ENCODE data around the gene GLI2.

Gene GLI2

DNA sequence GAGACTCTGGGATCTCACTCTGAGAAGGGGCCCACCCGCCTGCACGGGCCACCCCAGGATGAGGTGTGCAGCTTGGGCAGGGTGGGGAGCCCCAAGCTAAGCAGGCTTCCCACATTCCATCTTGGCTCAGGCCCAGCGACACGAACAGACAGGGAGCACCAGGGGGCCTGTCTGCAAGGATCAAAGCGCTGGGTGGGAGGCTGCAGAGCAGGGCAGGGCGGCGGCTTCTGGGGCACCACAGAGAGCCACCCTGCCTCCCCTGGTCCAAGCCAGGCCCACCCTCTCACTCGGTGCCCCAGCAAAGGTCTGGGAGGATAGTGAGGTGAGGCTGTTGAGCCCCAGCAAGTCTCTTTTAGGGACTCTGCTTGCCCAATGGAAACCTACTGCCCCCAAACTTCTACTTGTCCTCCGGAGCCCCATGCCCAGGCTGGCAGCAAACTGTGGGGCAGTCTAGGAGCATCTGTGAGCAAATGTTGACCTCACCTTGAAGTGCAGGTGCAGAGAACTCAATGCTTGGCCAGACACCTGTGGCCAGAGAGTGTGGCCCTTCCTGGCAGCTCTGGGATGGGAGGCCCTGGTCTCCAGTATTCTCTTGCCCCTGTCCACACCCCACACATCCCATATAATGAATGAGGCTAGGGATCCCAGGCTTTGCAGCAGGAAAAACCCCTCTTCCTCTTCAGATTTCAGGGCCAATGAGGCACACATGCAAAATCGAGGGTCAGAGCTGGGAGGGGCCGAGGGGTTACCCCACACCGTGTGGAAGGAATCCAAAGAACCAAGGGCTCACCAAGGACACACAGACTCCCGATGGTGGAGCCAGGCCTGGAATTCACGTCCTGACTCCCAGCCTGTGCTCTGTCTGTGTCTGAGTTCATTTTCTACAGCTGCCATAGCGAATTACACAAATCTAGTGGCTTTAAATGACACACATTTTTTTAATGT, 18.8 kb upstream of the GLI2 start:
- no peak for ATAC-seq (replicated peaks; ENCODE audit: extremely low read depth, poor library complexity, severe bottlenecking)
- Mint-ChIP-seq H3K4me3 (no peak overlapping the region), H3K36me3 (ENCODE audit: insufficient read depth) (no peaks in the 10 kb centered on the region), H3K27ac (ENCODE audit: low read depth) (no peak overlapping the region), H3K4me1 (no peaks in the 10 kb centered on the region), H3K9me3 (no peaks in the 10 kb centered on the region), H3K27me3 (peaks cover 23% of the 10 kb centered on the region)
- DNase-seq (ENCODE audit: low spot score in 2 of 2) = no peak

DNA sequence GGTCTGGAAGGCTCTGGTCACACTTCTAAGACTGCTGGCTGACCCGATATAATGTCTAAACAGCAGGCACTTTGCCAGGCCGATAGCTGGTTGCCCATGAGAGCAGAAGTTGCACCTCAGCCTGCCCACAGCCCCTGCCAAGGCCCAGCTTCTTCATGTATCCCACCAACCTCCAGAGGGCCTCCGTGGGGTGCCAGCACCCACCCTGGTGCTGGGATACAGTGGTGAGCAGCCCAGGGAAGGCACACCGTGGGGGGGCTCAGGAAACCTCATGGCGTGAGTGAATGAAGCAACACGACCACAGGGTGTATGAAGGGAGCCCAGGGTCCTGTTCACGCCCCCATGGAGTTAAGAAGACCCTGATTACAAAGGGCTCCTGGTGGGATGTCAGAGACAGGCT, 16.2 kb upstream of the GLI2 start:
- DNase-seq (ENCODE audit: low spot score in 2 of 2) (no peak), ATAC-seq (replicated peaks; ENCODE audit: extremely low read depth, poor library complexity, severe bottlenecking) (no peak)
- peaks cover 29% of the 10 kb centered on the region for H3K27me3 Mint-ChIP-seq
- H3K36me3 Mint-ChIP-seq (ENCODE audit: insufficient read depth) = no peaks in the 10 kb centered on the region
- no peaks in the 10 kb centered on the region for H3K4me1 Mint-ChIP-seq
- H3K4me3 Mint-ChIP-seq = no peak overlapping the region
- H3K9me3 Mint-ChIP-seq = no peaks in the 10 kb centered on the region
- no peak overlapping the region for H3K27ac Mint-ChIP-seq (ENCODE audit: low read depth)

DNA sequence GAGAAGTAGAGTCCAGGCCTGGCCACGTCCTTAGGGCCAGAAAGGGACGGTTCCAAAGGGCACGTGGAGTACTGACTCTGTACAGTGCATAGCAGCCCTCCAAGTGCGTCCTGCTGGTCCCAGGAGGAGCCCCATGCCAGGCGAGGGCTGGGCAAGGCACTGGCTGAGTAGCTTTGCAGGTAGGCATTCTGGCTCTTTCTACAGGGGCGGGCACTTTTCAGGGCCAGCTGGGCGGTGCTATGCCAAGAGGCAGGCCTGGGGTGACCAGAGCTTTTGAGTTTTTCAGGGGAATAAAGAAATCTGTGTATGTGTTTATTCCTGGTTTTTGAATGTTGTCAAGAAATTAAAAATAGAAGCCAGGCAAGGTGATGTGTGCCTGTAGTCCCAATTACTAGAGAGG, 15.4 kb upstream of the GLI2 start:
- Mint-ChIP-seq H3K36me3 (ENCODE audit: insufficient read depth) (no peaks in the 10 kb centered on the region), H3K4me3 (no peak overlapping the region), H3K27me3 (peaks cover 22% of the 10 kb centered on the region), H3K9me3 (no peaks in the 10 kb centered on the region), H3K27ac (ENCODE audit: low read depth) (no peak overlapping the region), H3K4me1 (no peaks in the 10 kb centered on the region)
- DNase-seq (ENCODE audit: low spot score in 2 of 2) (no peak), ATAC-seq (replicated peaks; ENCODE audit: extremely low read depth, poor library complexity, severe bottlenecking) (no peak)

DNA sequence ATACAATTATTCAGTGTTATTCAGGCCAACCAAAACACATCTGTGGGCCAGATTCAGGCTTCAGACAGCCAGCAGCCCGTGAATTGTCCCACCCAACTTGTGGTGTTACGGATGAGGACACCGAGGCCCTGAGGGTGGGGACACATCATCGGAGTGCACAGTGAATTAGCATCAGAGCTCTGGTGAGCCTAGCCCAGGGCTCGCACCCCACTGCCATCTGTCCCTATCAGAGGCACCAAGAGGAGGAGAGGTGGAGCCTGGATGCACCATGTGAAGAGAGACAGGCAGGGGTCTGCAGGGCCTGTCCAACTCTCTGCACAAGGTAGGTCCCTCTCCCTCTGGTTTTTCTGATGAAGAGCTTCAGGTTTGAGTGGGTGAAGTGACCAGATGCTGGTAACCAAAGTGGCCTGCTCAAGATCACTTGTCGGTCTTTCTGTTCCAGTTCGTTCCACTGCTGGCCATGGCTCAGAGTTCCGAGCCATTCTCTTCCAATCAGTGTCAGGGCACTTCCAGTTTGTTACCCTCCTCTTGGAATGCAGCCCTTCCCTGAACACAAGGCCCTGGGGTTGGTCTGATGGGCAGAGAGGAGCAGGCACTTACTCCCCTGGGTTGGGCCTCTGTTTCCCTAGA, 14.8 kb upstream of the GLI2 start:
- H3K27me3 Mint-ChIP-seq = peaks cover 15% of the 10 kb centered on the region
- H3K27ac Mint-ChIP-seq (ENCODE audit: low read depth) = no peak overlapping the region
- H3K4me3 Mint-ChIP-seq = no peak overlapping the region
- ATAC-seq (replicated peaks; ENCODE audit: extremely low read depth, poor library complexity, severe bottlenecking) = no peak
- H3K36me3 Mint-ChIP-seq (ENCODE audit: insufficient read depth) = no peaks in the 10 kb centered on the region
- no peak for DNase-seq (ENCODE audit: low spot score in 2 of 2)
- no peaks in the 10 kb centered on the region for H3K4me1 Mint-ChIP-seq
- no peaks in the 10 kb centered on the region for H3K9me3 Mint-ChIP-seq

DNA sequence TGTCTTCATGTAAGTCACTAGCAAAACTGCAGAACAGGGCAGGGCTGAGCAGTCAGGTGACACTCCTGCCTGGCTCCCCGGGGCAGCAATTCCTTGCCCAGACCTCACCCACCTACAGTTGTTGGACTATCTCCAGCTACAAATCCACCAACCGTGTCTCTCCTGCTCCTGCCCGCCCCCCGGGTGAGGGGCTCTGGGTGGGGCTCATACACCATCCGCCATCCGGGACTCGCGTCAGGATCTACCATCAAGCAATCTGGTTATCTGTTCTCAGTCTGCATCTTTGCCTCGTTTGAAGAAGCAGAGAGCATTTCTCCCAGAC, 13.5 kb upstream of the GLI2 start:
- no peak for DNase-seq (ENCODE audit: low spot score in 2 of 2)
- ATAC-seq (replicated peaks; ENCODE audit: extremely low read depth, poor library complexity, severe bottlenecking) = no peak
- H3K36me3 Mint-ChIP-seq (ENCODE audit: insufficient read depth) = no peaks in the 10 kb centered on the region
- no peak overlapping the region for H3K27ac Mint-ChIP-seq (ENCODE audit: low read depth)
- H3K9me3 Mint-ChIP-seq = no peaks in the 10 kb centered on the region
- no peak overlapping the region for H3K4me3 Mint-ChIP-seq
- H3K27me3 Mint-ChIP-seq = peaks cover 14% of the 10 kb centered on the region
- no peaks in the 10 kb centered on the region for H3K4me1 Mint-ChIP-seq

DNA sequence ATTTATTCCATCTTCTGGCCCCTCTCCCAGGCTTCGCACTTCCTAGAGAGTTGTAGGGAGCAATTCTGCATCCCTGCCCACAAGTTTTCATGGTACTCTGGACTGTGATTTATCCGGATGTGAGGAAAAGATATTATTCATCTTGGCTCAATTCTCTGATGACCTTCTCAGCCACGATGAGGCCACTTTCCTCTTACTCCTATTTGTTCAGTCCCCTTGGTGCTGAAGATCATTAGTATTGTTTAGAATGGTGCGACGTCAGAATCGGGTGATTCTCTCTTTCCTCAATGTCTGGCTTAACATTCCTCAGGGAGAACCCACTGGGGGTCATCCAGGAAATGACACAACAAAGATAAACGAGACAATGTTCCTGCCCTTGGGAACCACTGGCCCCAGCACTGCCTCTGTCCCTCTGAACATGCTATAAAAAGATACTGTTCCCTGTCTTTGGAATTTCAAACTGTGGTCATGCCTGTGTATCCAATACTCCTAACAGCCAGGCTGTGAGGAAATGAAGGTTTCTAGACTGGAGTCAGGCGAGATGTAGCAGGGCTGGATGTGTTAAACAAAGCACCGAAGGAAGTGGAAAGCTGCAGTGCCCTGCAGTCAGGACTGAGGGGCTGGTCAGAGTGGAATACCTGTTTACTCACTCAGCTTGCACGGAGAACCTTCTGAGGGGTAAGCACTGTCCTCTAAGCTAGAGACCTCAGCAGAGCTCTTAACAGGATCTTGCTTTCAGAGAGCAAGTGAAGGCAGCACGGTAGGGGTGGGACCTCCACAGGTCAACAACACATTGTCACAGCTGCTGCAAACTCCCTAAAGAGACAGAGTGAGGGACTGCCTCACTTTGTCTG, 12.9 kb upstream of the GLI2 start:
- peaks cover 14% of the 10 kb centered on the region for H3K27me3 Mint-ChIP-seq
- H3K4me1 Mint-ChIP-seq = no peaks in the 10 kb centered on the region
- no peak overlapping the region for H3K4me3 Mint-ChIP-seq
- no peak overlapping the region for H3K27ac Mint-ChIP-seq (ENCODE audit: low read depth)
- no peaks in the 10 kb centered on the region for H3K36me3 Mint-ChIP-seq (ENCODE audit: insufficient read depth)
- H3K9me3 Mint-ChIP-seq = no peaks in the 10 kb centered on the region
- DNase-seq (ENCODE audit: low spot score in 2 of 2) (no peak), ATAC-seq (replicated peaks; ENCODE audit: extremely low read depth, poor library complexity, severe bottlenecking) (no peak)

DNA sequence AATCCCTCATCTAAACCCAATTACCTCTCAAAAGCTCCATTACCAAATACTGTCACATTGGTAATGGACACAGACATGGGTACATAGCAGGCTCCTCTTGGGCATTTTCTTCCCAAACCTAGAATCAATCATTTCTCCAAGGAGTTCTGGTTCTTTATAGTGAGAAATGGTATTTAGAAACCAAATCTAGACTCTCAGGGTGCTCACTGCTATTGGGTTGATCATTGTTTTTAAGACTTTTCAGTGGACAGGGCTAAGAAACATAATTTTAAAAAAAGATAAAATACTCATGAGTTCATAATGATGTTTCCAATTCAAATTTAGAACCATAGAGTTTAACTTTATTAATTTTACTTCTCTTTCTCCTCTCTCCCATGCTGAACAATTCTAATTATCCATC, 9.4 kb upstream of the GLI2 start:
- no peak overlapping the region for H3K27ac Mint-ChIP-seq (ENCODE audit: low read depth)
- no peak overlapping the region for H3K4me3 Mint-ChIP-seq
- DNase-seq (ENCODE audit: low spot score in 2 of 2) (no peak), ATAC-seq (replicated peaks; ENCODE audit: extremely low read depth, poor library complexity, severe bottlenecking) (no peak)
- no peaks in the 10 kb centered on the region for H3K4me1 Mint-ChIP-seq
- H3K9me3 Mint-ChIP-seq = no peaks in the 10 kb centered on the region
- H3K27me3 Mint-ChIP-seq = peaks cover 14% of the 10 kb centered on the region
- H3K36me3 Mint-ChIP-seq (ENCODE audit: insufficient read depth) = no peaks in the 10 kb centered on the region

DNA sequence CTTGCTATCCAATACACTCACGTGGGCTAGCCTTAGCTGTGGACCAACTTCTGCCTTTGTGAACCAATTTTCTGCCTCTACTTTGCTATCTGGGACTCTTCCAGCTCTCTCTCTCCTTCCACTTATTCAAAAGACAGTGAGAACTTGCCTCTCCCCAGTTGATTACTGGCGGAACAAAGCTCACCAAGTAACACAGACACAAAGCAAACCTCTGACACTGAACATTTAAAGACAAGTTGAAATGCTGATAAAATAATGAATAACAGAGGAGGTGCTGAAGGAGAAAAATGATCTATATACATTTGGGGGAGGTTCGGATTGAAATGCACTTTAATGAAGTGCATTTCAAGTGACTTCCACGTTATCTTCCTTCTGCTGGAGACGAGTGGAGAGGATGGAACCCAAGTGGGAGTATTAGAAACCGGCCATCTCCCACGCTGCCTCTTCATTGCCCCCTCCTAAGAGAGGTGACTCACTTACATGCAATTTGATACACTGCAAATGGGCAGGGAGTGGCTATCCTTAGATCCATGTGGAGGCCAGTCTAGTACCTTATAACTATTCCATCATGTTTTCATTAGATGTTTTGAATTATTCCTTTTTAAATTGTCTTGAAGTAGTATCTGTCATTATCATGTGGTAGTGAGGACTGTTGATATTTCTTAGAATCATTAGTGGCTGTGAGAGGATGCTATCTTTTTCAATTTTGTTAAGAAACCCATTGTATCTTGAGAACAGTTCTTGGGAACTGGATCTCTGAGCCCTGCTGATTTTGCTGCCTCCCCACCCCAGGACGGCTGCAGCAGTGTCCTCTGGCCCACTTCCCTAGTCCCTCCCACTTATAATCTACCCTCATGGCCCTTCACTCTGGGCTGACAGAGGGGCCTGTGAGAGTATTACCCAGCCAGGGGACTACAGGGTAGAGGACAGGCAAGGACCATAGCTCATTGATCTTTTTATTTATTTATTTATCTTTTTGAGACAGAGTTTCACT, 6.0 kb upstream of the GLI2 start:
- no peak for DNase-seq (ENCODE audit: low spot score in 2 of 2)
- no peak for ATAC-seq (replicated peaks; ENCODE audit: extremely low read depth, poor library complexity, severe bottlenecking)
- Mint-ChIP-seq H3K27ac (ENCODE audit: low read depth) (no peak overlapping the region), H3K4me1 (no peaks in the 10 kb centered on the region), H3K27me3 (peaks cover 28% of the 10 kb centered on the region), H3K36me3 (ENCODE audit: insufficient read depth) (no peaks in the 10 kb centered on the region), H3K9me3 (no peaks in the 10 kb centered on the region), H3K4me3 (no peak overlapping the region)

DNA sequence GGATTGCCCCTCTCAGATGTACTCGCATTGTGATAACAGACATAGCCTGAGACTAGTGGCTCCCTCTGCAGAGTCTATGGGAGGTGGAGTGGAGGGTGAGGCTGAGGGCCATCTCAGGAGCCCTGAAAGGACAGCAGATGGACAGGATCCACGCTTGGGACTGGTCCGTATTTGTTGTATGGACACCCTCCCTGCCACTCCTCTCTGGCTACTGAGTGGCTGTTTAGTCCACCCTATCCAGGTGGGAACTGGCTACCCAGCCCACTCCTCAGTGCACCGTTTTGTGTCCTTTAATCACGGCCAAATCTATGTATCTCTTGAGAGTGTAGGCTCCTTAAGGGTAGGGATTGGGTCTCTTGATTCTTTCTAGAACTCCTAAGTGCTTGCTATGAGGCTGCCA, 4.5 kb upstream of the GLI2 start:
- no peaks in the 10 kb centered on the region for H3K4me1 Mint-ChIP-seq
- no peaks in the 10 kb centered on the region for H3K9me3 Mint-ChIP-seq
- H3K4me3 Mint-ChIP-seq = no peak overlapping the region
- ATAC-seq (replicated peaks; ENCODE audit: extremely low read depth, poor library complexity, severe bottlenecking) (no peak), DNase-seq (ENCODE audit: low spot score in 2 of 2) (no peak)
- no peaks in the 10 kb centered on the region for H3K36me3 Mint-ChIP-seq (ENCODE audit: insufficient read depth)
- no peak overlapping the region for H3K27ac Mint-ChIP-seq (ENCODE audit: low read depth)
- H3K27me3 Mint-ChIP-seq = peaks cover 32% of the 10 kb centered on the region

DNA sequence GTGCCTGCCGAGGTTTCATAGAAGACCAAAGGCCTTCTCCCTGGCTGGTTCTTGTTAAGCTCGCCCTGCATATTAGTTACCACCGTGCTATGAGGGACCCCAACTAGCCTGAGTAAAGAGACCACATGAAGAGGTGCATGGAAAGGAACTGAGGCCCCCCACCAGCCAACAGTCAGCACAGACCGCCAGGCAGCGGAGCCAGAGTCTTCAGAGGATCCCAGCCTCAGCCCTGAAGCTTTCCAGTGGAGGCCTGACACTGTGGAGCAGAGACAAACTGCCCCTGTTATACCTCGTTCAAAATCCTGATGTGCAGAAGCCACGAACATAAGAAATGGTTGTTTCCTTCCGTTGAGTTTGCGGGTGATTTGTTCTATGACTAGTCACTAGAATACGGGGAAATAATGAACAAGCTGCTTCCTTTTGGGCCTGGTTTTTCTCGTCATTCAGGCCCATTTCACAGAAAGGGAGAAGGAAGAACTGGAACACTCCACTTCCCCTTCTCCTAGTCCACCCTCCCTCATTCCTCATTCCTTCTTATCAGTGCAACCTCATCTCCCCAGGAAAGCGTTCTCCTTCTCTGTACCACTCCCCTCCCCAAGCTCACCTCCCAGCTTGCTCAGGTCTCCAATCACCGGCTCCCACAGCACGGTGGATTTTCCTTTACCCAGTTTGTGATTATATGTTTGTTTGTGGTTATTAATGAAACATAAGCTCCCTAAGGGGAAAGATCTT, 3.0 kb upstream of the GLI2 start:
- Mint-ChIP-seq H3K4me3 (no peak overlapping the region), H3K27ac (ENCODE audit: low read depth) (no peak overlapping the region), H3K27me3 (peaks cover 45% of the 10 kb centered on the region), H3K4me1 (no peaks in the 10 kb centered on the region), H3K9me3 (no peaks in the 10 kb centered on the region), H3K36me3 (ENCODE audit: insufficient read depth) (no peaks in the 10 kb centered on the region)
- ATAC-seq (replicated peaks; ENCODE audit: extremely low read depth, poor library complexity, severe bottlenecking) (no peak), DNase-seq (ENCODE audit: low spot score in 2 of 2) (no peak)

DNA sequence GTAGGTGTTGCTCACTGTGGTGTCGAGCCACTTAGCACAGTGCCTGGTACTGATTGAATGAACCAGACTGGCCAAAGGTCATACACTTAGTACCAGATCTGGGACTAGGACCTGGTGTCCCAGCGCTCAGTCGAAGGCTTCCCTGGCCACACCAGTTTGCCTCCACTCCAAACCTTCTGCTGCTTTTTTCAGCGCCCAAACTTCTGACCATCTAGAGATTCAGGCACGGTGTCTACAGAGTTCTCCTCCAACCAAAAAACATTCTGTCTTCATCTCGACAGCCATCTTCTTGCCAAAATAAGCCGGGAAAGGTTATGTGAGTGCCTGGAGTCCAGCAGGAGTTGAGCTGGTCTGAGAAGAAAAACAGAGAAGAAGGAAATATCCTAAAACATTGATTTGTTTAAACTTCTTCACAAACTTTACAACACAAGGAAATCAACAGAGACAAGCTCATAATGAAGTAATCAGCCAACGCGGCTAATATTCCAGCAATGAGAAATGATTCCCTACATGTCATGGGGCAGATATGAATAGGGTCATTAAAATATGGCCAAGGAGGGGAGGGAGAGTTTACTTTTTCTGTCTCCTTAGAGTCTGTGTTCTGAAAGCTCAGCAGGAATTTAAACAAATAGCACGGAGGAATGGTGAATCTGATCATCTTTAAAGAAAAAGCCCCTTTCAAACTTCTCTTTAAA, 2.3 kb upstream of the GLI2 start:
- no peak overlapping the region for H3K4me3 Mint-ChIP-seq
- H3K9me3 Mint-ChIP-seq = no peaks in the 10 kb centered on the region
- H3K4me1 Mint-ChIP-seq = no peaks in the 10 kb centered on the region
- peaks cover 52% of the 10 kb centered on the region for H3K27me3 Mint-ChIP-seq
- ATAC-seq (replicated peaks; ENCODE audit: extremely low read depth, poor library complexity, severe bottlenecking) (no peak), DNase-seq (ENCODE audit: low spot score in 2 of 2) (no peak)
- H3K27ac Mint-ChIP-seq (ENCODE audit: low read depth) = no peak overlapping the region
- H3K36me3 Mint-ChIP-seq (ENCODE audit: insufficient read depth) = no peaks in the 10 kb centered on the region

Data from central memory CD8-positive, alpha-beta T cell (primary cell).